Activated T-cell treated with anti-CD3 and anti-CD28 coated beads for 1 hour (primary cell): ENCODE data around the gene SIRT7.

ENCODE experiments used
- DNase-seq: peaks from one replicate; pipeline ENCODE4 v3.0.0-alpha.2; 2020; ENCODE audit warnings: low read depth

The SIRT7 gene

GRCh38 chr17:81904600-81905423 lies 13.2 kb downstream of the SIRT7 start:
- no peak for DNase-seq

- DNase-seq, result no peak
These were observed 13.9 kb downstream of the SIRT7 start for GRCh38 chr17:81903896-81904599.

GRCh38 chr17:81903415-81903831 lies 14.6 kb downstream of the SIRT7 start:
- DNase-seq, result no peak

- DNase-seq, result no peak
These were observed 15.1 kb downstream of the SIRT7 start for GRCh38 chr17:81902653-81903414.

- no peak for DNase-seq
These were observed 15.8 kb downstream of the SIRT7 start, which contains the start of gene NPB for GRCh38 chr17:81902023-81902652. Gene NPB, plus strand, starts transcription at chr17:81902238. Its CDS starts 40 bp downstream, at chr17:81902278.

- no peak for DNase-seq
These were observed 16.6 kb downstream of the SIRT7 start for GRCh38 chr17:81901167-81902022.

GRCh38 chr17:81900181-81900820 lies 17.7 kb downstream of the SIRT7 start:
- DNase-seq, result no peak

- DNase-seq, result no peak
These were observed 18.3 kb downstream of the SIRT7 start for GRCh38 chr17:81899514-81900166.

GRCh38 chr17:81898885-81899284 lies 19.1 kb downstream of the SIRT7 start:
- DNase-seq, result no peak

GRCh38 chr17:81898029-81898866 lies 19.7 kb downstream of the SIRT7 start:
- DNase-seq, result no peak

- no peak for DNase-seq
These were observed 22.6 kb downstream of the SIRT7 start for GRCh38 chr17:81895400-81895799.

- no peak for DNase-seq
These were observed 26.7 kb downstream of the SIRT7 start for GRCh38 chr17:81891303-81891552.

- no peak for DNase-seq
These were observed 27.3 kb downstream of the SIRT7 start for GRCh38 chr17:81890447-81891302.

GRCh38 chr17:81889602-81890001 lies 28.4 kb downstream of the SIRT7 start:
- DNase-seq, result no peak

GRCh38 chr17:81888988-81889595 lies 28.9 kb downstream of the SIRT7 start:
- no peak for DNase-seq

GRCh38 chr17:81888105-81888987 lies 29.6 kb downstream of the SIRT7 start:
- no peak for DNase-seq
